SK-N-SH (cell line): ENCODE results near the gene ARGLU1.

Experiments
- CTCF ChIP-seq: fragments of 200-600 bp; sonication (generic); IDR thresholded peaks from 2 replicates; pipeline ENCODE4 v1.6.1; 2017; ENCODE audit warnings: antibody characterized with exemption, mild to moderate bottlenecking, moderate library complexity
- FOXJ3 ChIP-seq: sonication (generic); formaldehyde crosslinking; IDR thresholded peaks from 2 replicates; pipeline ENCODE4 v1.5.1; 2020; ENCODE audit warnings: mild to moderate bottlenecking, missing genetic modification reagents
- JUND ChIP-seq: IDR thresholded peaks from 2 replicates; pipeline ENCODE4 v1.4.0; 2012
- NFIC ChIP-seq: IDR thresholded peaks from 2 replicates; pipeline ENCODE4 v1.4.0; 2012; ENCODE audit warnings: borderline replicate concordance
- NRF1 ChIP-seq: IDR thresholded peaks from 2 replicates; pipeline ENCODE4 v1.6.1; 2012; ENCODE audit warnings: low read depth, mild to moderate bottlenecking, low read length
- RAD21 ChIP-seq: IDR thresholded peaks from 2 replicates; pipeline ENCODE4 v1.6.1; 2012; ENCODE audit warnings: mild to moderate bottlenecking, low read length
- REST ChIP-seq: IDR thresholded peaks from 2 replicates; pipeline ENCODE4 v1.6.1; 2012; ENCODE audit warnings: mild to moderate bottlenecking, low read depth, low read length, moderate library complexity
- RXRA ChIP-seq: IDR thresholded peaks from 2 replicates; pipeline ENCODE4 v1.4.0; 2012; ENCODE audit warnings: low read depth, mild to moderate bottlenecking, borderline replicate concordance
- SMC3 ChIP-seq: IDR thresholded peaks from 2 replicates; pipeline ENCODE4 v1.6.1; 2012; ENCODE audit warnings: low read depth, low read length, improper control_type of control experiment
- ZBTB33 ChIP-seq: IDR thresholded peaks from 2 replicates; pipeline ENCODE4 v1.4.0; 2012; ENCODE audit warnings: low read depth, borderline replicate concordance

- TF ChIP-seq ZBTB33, result no peak
- no peak for TF ChIP-seq CTCF
- TF ChIP-seq RAD21, result no peak
- no peak for TF ChIP-seq NFIC
- TF ChIP-seq JUND, result no peak
- no peak for TF ChIP-seq NRF1
- TF ChIP-seq FOXJ3 (CRISPR knock-in tag), result no peak
- no peak for TF ChIP-seq REST
- no peak for TF ChIP-seq SMC3
- no peak for TF ChIP-seq RXRA
Measured at GRCh38 chr13:106537521-106537920, 30.4 kb downstream of the ARGLU1 start.
